Panc1 (cell line): Measurements from ENCODE around the gene CHRND. TPM values are rescaled to one million over a fixed set of nuclear protein-coding genes. Genes with fewer than 3 reads are reported as not detected.

Experiments
- ATAC-seq: fragments of 200-7000 bp; cut with Tn5 transposase; 2 replicates; pipeline ENCODE4 v1.9.1; 2020; ENCODE audit warnings: mild to moderate bottlenecking, moderate library complexity
- BruUV-seq: library from RNA; stranded (reverse); fragments of 400-500 nt; replicated peaks from 2 replicates; lab custom pipeline; 2021; lab: Mats Ljungman, UMichigan
- CTCF ChIA-PET: fragments of 300-600 bp; sonication (Branson Sonifier 250); formaldehyde crosslinking; loops from one replicate; lab custom pipeline; 2022; ENCODE audit warnings: antibody characterized with exemption; lab: Charles Lee
- POLR2A ChIA-PET: fragments of 300-600 bp; sonication (Branson Sonifier 250); formaldehyde crosslinking; loops from one replicate; lab custom pipeline; 2022; ENCODE audit warnings: antibody characterized with exemption; lab: Charles Lee
- DNase-seq: peaks from one replicate; pipeline ENCODE4 v3.0.0-alpha.2; 2010; ENCODE audit warnings: low read depth, low spot score
- H3K27ac ChIP-seq: 2 replicates; pipeline ENCODE4 v1.5.1; 2011; ENCODE audit warnings: mild to moderate bottlenecking, low read length, inconsistent platforms
- H3K27me3 ChIP-seq: fragments of 200-500 bp; sonication (Bioruptor generic); 2 replicates; pipeline ENCODE4 v1.6.0; 2014; ENCODE audit warnings: low read length, inconsistent platforms; ENCODE audit not compliant: control insufficient read depth, insufficient read depth
- H3K36me3 ChIP-seq: fragments of 200-500 bp; sonication (Bioruptor generic); 2 replicates; pipeline ENCODE4 v1.5.1; 2014; ENCODE audit warnings: inconsistent platforms, mild to moderate bottlenecking, low read length, moderate library complexity; ENCODE audit not compliant: control insufficient read depth, insufficient read depth
- H3K4me1 ChIP-seq: 2 replicates; pipeline ENCODE4 v1.5.1; 2011; ENCODE audit warnings: inconsistent platforms, mild to moderate bottlenecking, low read length, moderate library complexity; ENCODE audit not compliant: control insufficient read depth, insufficient read depth
- H3K4me3 ChIP-seq, 2 experiments: 2 replicates each; pipeline ENCODE4 v1.5.1; 2011 to 2012; ENCODE audit warnings: low read depth in 2 of 2, low read length in 2 of 2, mild to moderate bottlenecking in 2 of 2, inconsistent platforms in 1 of 2, moderate library complexity in 1 of 2
- H3K9me3 ChIP-seq: fragments of 200-500 bp; sonication (Bioruptor generic); 2 replicates; pipeline ENCODE4 v1.5.1; 2014; ENCODE audit warnings: low read depth, mild to moderate bottlenecking, inconsistent platforms, low read length, moderate library complexity; ENCODE audit not compliant: control insufficient read depth, insufficient read depth
- CTCF ChIP-seq: fragments of 450-650 bp; IDR thresholded peaks from 2 replicates; pipeline ENCODE4 v1.5.1; 2017; ENCODE audit warnings: mild to moderate bottlenecking
- POLR2AphosphoS5 ChIP-seq: IDR thresholded peaks from 2 replicates; pipeline ENCODE4 v1.6.1; 2012; ENCODE audit warnings: mild to moderate bottlenecking, low read depth, low read length, moderate library complexity
- REST ChIP-seq, 2 experiments: IDR thresholded peaks; 2 replicates each; pipeline ENCODE4 v1.6.1; 2011 to 2012; ENCODE audit warnings: low read depth in 2 of 2, control low read depth in 1 of 2, low read length in 1 of 2, mild to moderate bottlenecking in 1 of 2, moderate library complexity in 1 of 2; ENCODE audit not compliant: insufficient read depth in 1 of 2
- SIN3A ChIP-seq: IDR thresholded peaks from 2 replicates; pipeline ENCODE4 v1.6.1; 2012; ENCODE audit warnings: low read depth, mild to moderate bottlenecking, low read length, moderate library complexity, borderline replicate concordance; ENCODE audit not compliant: insufficient read depth
- TCF7L2 ChIP-seq: IDR thresholded peaks from 2 replicates; pipeline ENCODE4 v1.6.1; 2011; ENCODE audit warnings: mild to moderate bottlenecking, low read depth, low read length, inconsistent platforms
- in situ Hi-C: cut with HindIII; loops from 2 replicates; pipeline ENCODE4 v1.10.0; 2016; ENCODE audit warnings: low sequenced_read_pairs, low pct_unique_long_range_greater_than_20kb
- intact Hi-C: fragments of 100-400 bp; cut with micrococcal nuclease; formaldehyde crosslinking; loops from one replicate; pipeline ENCODE4 v1.10.0; 2022; ENCODE audit not compliant: unreplicated experiment
- total RNA-seq: library from RNA; stranded (reverse); gene quantifications from one replicate; pipeline ENCODE4 v1.2.1, GENCODE V29; 2021; ENCODE audit not compliant: unreplicated experiment

CHRND gene
- total RNA-seq, 1 experiment from 2014 or later = not detected

DNA sequence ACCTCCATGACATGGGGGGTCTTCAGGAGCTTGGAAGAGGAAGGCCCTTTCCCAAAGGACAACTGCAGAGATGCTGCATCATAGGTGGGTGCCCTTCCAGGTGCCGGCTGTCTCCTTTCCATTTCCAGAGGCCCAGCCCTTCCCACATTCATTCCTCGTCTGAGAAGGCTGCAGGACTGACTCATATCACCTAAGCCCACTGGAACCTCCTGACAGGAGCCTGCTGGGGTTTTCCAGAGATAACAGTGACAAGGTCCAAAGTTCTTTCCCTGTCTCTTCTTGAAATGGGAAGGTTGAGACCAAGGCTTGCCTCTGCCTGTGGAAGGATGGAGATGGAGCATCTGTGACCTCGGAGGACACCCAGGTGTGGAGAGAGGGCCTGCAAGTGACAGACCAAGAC is 9.4 kb upstream of the CHRND start:
- H3K4me1 ChIP-seq = no peaks in the 10 kb centered on the region
- no TSS peak for BruUV-seq
- ChIA-PET CTCF (no interaction called here), POLR2A (interaction anchor here (0.7 kb wide), 1 partner anchor 587 kb away, joined by 4 read pairs; no protein-coding TSS in a partner anchor)
- intact Hi-C loops (no loop called here), in situ Hi-C loops (no loop called here)
- DNase-seq (no peak), ATAC-seq (no peak)
- TF ChIP-seq SIN3A = no peak
- no peak for TF ChIP-seq REST (IDR thresholded peaks at IDR 0.05; ENCODE audit: insufficient read depth in 1 of 2, low read depth in 2 of 2, low read length in 1 of 2)
- TF ChIP-seq TCF7L2 = no peak
- TF ChIP-seq POLR2AphosphoS5 = no peak
- TF ChIP-seq CTCF = no peak
- H3K4me3 ChIP-seq = no peak overlapping the region
- H3K9me3 ChIP-seq = no peaks in the 10 kb centered on the region
- H3K36me3 ChIP-seq = no peaks in the 10 kb centered on the region
- H3K27me3 ChIP-seq = no peaks in the 10 kb centered on the region
- H3K27ac ChIP-seq = no peak overlapping the region

GRCh38 chr2:232518844-232519243 is 7.1 kb upstream of the CHRND start:
- no peak for ATAC-seq
- intact Hi-C loops = no loop called here
- H3K9me3 ChIP-seq = no peaks in the 10 kb centered on the region
- H3K4me3 ChIP-seq = no peak overlapping the region
- no peak for DNase-seq
- no peaks in the 10 kb centered on the region for H3K36me3 ChIP-seq
- peaks cover 6% of the 10 kb centered on the region; the same call in 1 of the 2 replicates for H3K4me1 ChIP-seq
- no TSS peak for BruUV-seq
- ChIA-PET POLR2A (interaction anchor here (0.6 kb wide), 1 partner anchor 665 kb away, joined by 5 read pairs; no protein-coding TSS in a partner anchor), CTCF (no interaction called here)
- TF ChIP-seq TCF7L2 (no peak), CTCF (no peak), SIN3A (no peak), POLR2AphosphoS5 (no peak), REST (IDR thresholded peaks at IDR 0.05; ENCODE audit: insufficient read depth in 1 of 2, low read depth in 2 of 2, low read length in 1 of 2) (no peak)
- H3K27me3 ChIP-seq = no peaks in the 10 kb centered on the region
- in situ Hi-C loops = no loop called here
- no peak overlapping the region for H3K27ac ChIP-seq
